SH-SY5Y (cell line): ENCODE data around the gene CNPY2.

Experiments used
- GATA2 ChIP-seq: IDR thresholded peaks from 2 replicates; pipeline ENCODE4 v1.6.1; 2011; ENCODE audit warnings: mild to moderate bottlenecking, low read depth, low read length
- GATA3 ChIP-seq: IDR thresholded peaks from 2 replicates; pipeline ENCODE4 v1.6.1; 2011; ENCODE audit warnings: low read depth, mild to moderate bottlenecking, low read length, moderate library complexity

Gene CNPY2

DNA sequence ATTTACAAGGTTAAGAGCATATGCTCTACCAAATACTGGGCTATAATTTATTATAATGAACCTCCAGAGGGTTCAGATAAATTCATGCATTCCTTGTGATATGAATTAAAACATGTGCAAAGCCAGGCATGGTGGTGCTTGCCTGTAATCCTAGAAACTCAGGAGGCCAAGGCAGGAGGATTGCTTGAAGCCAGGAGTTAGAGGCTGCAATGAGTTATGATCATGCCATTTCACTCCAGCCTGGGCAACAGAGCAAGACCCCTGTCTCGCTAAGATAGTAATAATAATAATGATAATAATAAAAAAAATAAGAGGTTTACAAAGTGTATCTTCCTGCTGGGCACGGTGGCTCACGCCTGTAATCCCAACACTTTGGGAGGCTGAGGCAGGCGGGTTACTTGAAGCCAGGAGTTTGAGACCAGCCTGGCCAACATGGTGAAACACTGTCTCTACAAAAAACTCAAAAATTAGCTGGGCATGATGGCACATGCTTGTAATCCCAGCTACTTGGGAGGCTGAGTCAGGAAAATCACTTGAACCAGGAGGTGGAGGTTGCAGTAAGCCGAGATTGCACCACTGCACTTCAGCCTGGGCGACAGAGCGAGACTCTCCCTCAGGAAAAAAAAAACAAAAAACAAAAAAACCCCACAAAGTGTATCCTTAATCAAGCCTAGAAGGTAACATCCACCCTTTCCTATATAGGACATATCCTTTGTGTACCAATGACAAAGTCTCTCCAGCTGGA, 8.4 kb downstream of the CNPY2 start:
- TF ChIP-seq GATA2 (no peak), GATA3 (no peak)

DNA sequence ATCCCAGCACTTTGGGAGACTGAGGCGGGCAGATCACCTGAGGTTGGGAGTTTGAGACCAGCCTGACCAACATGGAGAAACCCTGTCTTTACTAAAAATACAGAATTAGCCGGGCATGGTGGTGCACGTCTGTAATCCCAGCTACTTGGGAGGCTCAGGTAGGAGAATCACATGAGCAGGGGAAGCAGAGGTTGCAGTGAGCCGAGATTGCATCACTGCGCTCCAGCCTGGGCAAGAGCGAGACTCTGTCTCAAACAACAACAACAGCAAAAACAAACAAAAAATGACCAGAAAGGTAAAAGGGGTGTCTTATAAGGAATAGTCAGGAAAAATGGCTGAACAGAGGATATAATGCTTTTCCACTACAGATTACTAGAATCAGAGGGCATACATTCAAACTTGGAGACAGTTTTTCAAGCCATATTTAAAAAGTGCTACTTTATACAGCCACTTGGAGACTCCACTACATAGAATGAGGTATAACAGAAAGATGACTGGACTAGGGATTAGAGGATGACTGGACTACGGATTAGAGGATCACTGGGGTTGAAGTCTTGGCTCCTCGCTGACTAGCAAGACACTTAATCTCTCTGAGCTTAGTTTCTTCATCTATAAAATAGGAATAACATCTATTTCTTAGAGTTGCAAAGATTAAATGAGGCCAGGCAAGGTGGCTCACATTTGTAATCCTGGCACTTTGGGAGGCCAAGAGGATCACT, 10.8 kb downstream of the CNPY2 start:
- no peak for TF ChIP-seq GATA3
- TF ChIP-seq GATA2: no peak

DNA sequence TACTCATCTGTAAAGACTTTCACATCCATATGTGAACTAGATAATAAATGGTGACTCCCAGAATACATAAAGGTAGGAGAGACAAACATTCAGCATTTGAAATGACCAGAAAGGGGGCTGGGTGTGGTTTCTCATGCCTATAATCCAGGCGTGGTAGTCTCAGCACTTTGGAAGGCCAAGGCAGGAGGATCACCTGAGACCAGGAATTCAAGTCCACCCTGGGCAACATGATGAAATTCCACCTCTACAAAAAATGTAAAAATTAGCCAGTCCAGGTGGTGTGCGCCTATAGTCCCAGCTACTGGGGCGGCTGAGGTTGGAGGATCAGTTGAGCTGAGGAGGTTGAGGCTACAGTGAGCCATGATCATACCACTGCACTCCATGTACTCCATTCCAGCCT, 11.5 kb downstream of the CNPY2 start:
- TF ChIP-seq GATA2 (no peak), GATA3 (no peak)

DNA sequence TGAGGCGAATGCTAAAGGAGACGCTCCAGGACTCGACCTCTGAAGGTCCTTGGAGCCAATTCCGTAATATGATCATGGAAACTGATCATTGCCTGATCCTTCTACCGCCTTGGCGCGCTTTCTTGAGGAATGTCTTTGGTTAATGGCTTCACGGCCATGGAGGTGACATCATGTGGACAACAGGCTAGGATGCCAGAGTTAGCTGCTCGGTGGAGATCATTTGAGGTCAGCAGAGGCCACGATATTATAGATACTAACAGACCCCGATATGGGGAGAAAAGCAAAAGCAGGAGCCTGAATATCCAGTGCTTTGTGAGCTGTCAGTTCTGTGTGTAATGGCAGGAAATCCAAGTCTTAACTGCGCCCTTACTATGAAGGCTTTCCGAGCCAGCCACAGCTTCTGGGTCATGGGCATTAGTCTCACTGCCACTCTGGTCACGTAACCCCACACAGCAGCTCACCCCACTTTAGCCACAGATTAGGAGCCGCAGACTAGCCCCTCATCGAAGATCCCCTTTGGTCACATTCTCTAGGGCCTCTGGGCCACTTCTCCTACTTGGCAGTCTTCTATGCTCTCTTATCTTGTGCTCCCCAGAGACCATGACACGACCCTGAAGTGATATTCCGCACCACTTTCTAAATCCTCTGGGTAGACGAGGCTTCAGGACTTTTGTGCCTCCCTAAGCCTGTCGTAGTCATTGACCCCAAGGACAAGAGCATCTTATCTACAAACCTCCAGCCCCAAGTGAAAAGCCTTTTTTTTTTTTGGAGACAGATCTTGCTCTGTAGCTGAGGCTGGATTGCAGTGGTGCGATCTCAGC, 14.9 kb downstream of the CNPY2 start:
- TF ChIP-seq GATA3 (no peak), GATA2 (no peak)

DNA sequence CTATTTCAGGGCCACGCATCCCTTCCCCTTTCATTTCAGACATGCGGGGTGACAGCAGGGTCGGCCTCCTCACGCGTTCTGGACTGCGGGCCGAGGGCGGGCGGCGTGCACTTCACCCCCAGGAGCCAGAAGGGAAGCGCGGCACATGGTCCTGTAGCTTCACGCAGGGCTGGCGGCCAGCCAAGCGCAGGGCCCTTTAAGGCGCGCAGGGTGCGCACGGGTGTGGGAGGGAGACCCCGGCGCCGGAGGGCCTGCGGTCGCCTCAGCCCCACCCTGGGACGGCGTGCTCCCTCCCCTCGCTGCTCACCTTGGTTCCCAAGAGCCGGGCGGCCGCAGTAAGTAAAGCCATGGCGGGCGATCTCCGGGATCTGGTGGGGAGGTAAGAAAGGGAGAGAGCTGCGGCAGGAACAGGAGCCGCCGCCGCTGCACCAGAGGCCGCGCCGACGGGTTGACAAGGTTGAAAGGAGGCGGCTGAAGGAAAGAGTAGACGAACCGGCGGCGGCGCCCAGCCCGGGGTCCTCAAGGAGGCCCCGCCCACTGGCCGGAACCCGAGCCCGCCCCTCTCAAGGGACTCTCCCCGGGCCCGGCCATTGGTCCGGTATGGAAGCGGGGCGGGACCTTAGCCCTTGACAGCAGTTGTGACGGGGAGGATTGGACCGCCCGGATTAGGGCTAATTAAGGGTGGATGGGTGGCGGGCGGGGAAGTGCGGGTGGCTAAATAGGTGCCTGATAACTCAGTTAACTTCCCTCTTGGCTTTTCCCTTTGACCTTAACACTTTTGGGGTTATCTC, 15.7 kb downstream of the CNPY2 start, which contains the start of gene CS:
Gene CS, minus strand, starts transcription at position 478 of the 791 bp plus-strand sequence. Its CDS starts 129 bp downstream, at position 349.
- no peak for TF ChIP-seq GATA3
- no peak for TF ChIP-seq GATA2

DNA sequence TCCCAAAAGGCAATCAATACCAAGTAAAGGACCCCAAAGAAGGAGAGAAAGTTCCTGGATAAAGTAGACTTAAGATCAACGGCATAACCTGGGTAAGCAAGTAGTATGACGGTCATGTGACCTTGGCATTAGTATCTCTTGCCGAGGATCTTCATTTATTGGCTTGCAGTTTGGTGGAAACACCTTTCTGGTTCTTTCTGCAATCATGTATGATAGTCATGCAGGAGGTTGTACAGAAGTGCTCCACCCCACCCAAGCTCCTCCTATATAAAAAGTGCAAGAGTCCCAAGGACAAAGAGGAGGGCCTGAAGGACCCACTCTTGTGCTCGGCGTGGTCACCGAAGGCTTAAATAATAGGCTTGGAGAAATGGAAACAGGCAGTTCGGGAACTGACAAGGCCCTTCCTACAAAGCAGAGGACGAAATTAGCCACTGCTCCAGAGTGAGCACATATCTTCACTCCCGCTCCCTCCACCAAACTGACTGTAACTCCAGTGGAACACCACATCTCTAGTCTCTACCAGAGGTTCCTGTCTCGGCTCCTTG, 16.4 kb downstream of the CNPY2 start:
- TF ChIP-seq GATA2 (no peak), GATA3 (no peak)

DNA sequence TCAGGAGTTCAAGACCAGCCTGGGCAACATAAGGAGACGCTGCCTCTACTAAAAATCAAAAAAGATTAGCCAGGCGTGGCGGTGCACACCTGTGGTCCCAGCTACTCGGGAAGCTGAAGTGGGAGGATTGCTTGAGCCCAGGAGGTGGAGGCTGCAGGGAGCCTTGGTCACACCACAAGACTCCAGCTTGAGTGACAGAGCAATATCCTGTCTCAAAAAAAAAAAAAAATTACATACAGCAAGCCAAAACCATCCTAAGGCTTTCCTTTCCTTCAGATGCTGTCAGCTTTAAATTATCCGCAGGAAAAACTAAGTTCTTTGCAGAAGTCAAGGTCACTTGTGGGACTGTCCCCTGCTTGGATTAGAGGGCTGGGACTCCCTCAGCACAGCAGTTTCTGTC, 17.0 kb downstream of the CNPY2 start:
- TF ChIP-seq GATA2: no peak

DNA sequence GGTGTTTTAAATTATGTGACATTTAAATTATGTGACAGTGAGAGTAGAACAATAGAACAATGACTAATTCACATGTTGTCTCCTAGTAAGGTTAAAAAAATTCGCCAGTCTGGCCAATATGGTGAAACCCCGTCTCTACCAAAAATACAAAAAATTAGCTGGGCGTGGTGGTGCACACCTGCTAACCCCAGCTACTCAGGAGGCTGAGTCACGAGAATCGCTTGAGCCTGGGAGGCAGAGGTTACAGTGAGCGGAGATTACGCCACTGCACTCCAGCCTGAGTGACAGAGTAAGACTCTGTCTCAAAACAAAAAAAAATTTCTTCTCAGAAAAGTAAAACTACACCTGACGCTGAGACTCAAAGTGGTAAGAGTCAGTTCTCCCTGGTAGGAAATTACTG, 18.4 kb downstream of the CNPY2 start:
- no peak for TF ChIP-seq GATA3
- no peak for TF ChIP-seq GATA2

DNA sequence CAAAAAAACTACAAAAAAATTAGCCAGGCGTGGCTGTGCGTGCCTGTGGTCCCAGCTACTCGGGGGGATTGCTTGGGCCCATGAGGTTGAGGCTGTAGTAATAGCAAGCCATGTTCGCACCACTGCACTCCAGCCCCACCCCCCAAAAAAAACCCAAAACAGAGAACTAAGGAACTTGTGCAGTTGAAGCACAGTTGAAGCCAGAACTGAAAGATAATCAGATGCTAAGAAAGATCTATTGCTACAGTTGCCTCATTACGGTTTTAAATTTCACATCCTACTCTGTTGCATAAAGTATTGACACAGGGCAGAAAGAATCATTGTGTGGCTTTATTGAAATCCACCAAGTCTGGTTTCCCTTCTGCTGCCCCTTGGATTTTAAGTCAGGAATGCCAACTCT, 19.5 kb downstream of the CNPY2 start:
- TF ChIP-seq GATA3 (no peak), GATA2 (no peak)

DNA sequence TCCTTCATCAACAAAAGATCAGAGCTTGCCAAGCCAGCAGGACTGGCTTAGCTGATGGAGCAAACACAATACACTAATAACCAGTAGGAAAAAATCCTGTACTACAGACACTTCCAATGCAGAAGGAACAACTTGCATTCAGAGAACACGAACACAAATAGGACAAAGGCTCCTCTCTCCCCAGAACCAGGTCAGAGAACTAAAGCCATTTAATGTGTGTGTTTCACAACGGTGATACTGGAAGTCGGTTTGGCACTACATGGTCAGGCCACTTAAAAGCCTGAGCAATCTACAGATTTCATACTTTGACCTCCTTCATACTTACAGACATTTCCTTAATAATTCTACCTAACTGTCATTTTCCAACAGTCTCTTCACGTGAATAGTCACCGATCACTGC, 22.0 kb downstream of the CNPY2 start:
- TF ChIP-seq GATA3 (no peak), GATA2 (no peak)

DNA sequence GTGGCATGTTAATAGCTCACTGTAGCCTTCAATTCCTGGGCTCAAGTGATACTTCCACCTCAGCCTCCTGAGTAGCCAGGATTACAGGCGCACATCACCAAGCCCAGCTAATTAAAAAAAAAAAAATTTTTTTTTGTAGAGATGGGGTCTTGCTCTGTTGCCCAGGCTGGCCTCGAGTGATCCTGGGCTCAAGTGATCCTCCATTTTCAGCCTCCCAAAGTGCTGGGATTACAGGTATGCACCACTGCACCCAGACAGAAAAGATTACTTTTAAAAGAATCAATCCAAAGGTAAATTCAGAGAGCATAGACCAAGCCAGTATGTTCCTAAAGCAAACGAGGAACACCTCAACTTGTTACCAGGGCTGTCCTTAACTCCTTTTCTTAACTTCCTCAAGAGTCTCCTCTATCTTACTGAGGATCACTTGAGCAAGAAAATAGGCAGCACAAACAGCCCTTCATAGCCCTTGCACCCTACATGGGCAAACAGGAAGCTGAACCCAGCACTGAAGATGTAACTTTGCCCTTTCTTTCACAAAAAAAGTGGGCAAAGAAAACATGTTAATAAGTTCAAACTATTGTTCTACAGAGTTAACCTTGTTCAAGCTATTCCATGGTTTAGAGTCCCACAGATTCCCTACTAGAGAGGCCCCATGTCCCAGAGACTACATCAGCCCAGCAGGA, 26.9 kb downstream of the CNPY2 start:
- TF ChIP-seq GATA2: no peak
- no peak for TF ChIP-seq GATA3

DNA sequence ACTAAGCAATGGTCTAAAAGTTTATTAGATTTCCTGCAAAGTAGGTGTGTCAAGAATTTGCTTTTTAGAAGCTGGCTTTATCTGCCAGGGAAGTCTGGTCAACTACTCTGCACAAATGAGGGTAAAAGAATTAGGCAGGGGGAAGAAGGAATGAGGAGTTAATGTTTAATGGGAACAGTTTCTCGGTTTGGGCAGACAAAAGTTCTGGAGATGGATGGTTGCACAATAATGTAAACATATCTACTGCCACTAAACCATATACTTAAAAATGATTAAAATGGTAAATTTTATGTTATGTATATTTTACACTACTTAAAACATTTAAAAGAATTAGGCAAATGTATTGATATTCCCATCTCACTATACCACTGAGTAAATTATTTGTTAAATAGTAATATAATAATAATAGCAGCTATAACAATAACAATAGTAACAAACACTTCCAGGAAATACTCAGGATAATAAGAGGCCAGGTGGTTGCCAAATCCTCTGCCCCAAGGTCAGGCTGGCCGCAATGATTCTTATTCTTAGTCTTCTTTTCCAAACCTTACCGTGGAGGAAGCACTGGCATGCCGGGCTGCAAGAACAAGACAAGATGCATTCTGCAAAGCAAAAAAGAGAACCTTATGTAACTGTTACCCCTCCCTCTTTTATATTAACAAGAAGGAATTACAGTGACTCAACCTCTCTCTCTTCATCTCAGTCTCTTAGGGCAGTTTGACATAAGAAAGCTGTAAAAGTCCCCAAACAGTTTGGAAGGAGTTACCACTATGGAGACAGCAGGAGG, 29.6 kb downstream of the CNPY2 start:
- TF ChIP-seq GATA3 (no peak), GATA2 (no peak)
